Ovary (tissue), 9 donors: ENCODE measurements around the gene ZNF292. TPM values are rescaled to one million over a fixed set of nuclear protein-coding genes. Genes with fewer than 3 reads are reported as not detected.

Source experiments
- DNase-seq, 5 donors: peaks; one replicate each; pipeline ENCODE4 v3.0.0-alpha.2; 2019 to 2020
- H3K27ac ChIP-seq, 2 donors: fragments of 200-600 bp; one replicate each; pipeline versions ENCODE4 v1.5.1 to v1.8.0; 2019 to 2022
- H3K27me3 ChIP-seq: fragments of 200-600 bp; one replicate; pipeline ENCODE4 v1.8.0; 2022
- H3K36me3 ChIP-seq: fragments of 200-600 bp; sonication (generic); one replicate; pipeline ENCODE4 v1.5.1; 2019
- H3K4me1 ChIP-seq: one replicate; pipeline ENCODE4 v1.8.1; 2013; ENCODE audit warnings: mild to moderate bottlenecking, moderate library complexity; ENCODE audit not compliant: insufficient read depth
- H3K4me3 ChIP-seq: fragments of 200-600 bp; sonication (generic); one replicate; pipeline ENCODE4 v1.5.1; 2017
- H3K9me3 ChIP-seq, 2 donors: fragments of 200-600 bp in 1 of 2; sonication (generic) in 1 of 2; one replicate each; pipeline versions ENCODE4 v1.5.1 to v1.8.1; 2013 to 2019; ENCODE audit warnings: mild to moderate bottlenecking in 1 of 2, moderate library complexity in 1 of 2
- CTCF ChIP-seq, 3 donors: fragments of 450-650 bp in 2 of 3; fragments of 200-600 bp in 1 of 3; IDR thresholded peaks; one replicate each; pipeline versions ENCODE4 v1.5.1 to v1.8.0; 2016 to 2022; ENCODE audit warnings: antibody characterized with exemption in 3 of 3, mild to moderate bottlenecking in 1 of 3
- EP300 ChIP-seq: sonication (generic); formaldehyde crosslinking; IDR thresholded peaks from one replicate; pipeline ENCODE4 v1.6.1; 2017; ENCODE audit warnings: antibody characterized with exemption
- POLR2A ChIP-seq: fragments of 450-650 bp; IDR thresholded peaks from one replicate; pipeline ENCODE4 v1.6.1; 2017; ENCODE audit warnings: antibody characterized with exemption, mild to moderate bottlenecking, moderate library complexity
- WGBS, 3 donors: extraction: QIAGEN DNeasy Blood & Tissue Kit in 1 of 3; methylation state at CpG; one replicate each; pipeline versions ENCODE4 v1.1.5 to v1.1.7; 2013 to 2017; 5-methylcytosine and 5-hydroxymethylcytosine counted together
- intact Hi-C, 4 donors: fragments of 100-400 bp; cut with DNase I; formaldehyde crosslinking; loops; one replicate each; pipeline versions ENCODE4 v1.11.0 to v1.15.1; 2022 to 2023
- polyA plus RNA-seq, 2 donors: library from polyadenylated mRNA; stranded (reverse); fragments of 200-250 nt in 1 of 2; fragments of 350-450 nt in 1 of 2; fragmentation: Illumina TruSeq in 1 of 2; extraction: RNeasy Lipid Tissue Mini Kit (QIAGEN cat#74804) in 1 of 2; gene quantifications; one replicate each; pipeline ENCODE4 v1.2.3, GENCODE V29; 2013 to 2014
- total RNA-seq, 7 donors: library from RNA; depleted of rRNA in 2 of 7; stranded (reverse); fragments of >200 nt in 2 of 7; fragmentation: NEBNext Ultra II Directional in 3 of 7; extraction: Animal tissue kit (Norgen Biotek cat#: 25700) in 3 of 7; gene quantifications; one replicate each; pipeline versions ENCODE4 v1.1.0 to v1.2.4, GENCODE V29; 2016 to 2023
- donor health status: DM: no; HTN: no; CAD: no; lungs with moderate emphysema.
- donor health status: DM: no; HTN: no; CAD: no.
- donor health status: Bipolar disorder and iron deficiency.
- donor health status: DM: yes; HTN: yes; CAD: no.
- donor health status: DM: no; HTN: no; CAD: no.
- donor health status: DM: yes; HTN: yes; CAD: no.

The ZNF292 gene
- total and polyA plus RNA-seq, 9 donors: 8.5 to 158 (median 76.9) TPM

GRCh38 chr6:87161299-87161698 lies 5.9 kb downstream of the ZNF292 start:
- H3K27ac ChIP-seq: no peak overlapping the region
- H3K9me3 ChIP-seq: no peaks in the 10 kb centered on the region
- H3K4me3 ChIP-seq: no peak overlapping the region
- no peak for DNase-seq
- TF ChIP-seq CTCF (IDR thresholded peaks at IDR 0.05): no peak
- no peak for TF ChIP-seq EP300
- no peak for TF ChIP-seq POLR2A
- H3K27me3 ChIP-seq: no peaks in the 10 kb centered on the region
- peaks cover 8% of the 10 kb centered on the region for H3K4me1 ChIP-seq
- intact Hi-C loops: no loop called here
- H3K36me3 ChIP-seq: no peaks in the 10 kb centered on the region
- 85 to 91% (median 87%) methylated on average over 4 of the region's 4 CpGs for WGBS, 3 donors

- Histone ChIP-seq H3K4me3 (no peak overlapping the region), H3K36me3 (no peaks in the 10 kb centered on the region), H3K9me3 (no peaks in the 10 kb centered on the region), H3K27ac (no peak overlapping the region), H3K4me1 (peaks cover 10% of the 10 kb centered on the region), H3K27me3 (no peaks in the 10 kb centered on the region)
- 91 to 95% (median 93%) methylated on average over 4 of the region's 4 CpGs for WGBS, 3 donors
- DNase-seq: no peak
- TF ChIP-seq EP300 (no peak), CTCF (IDR thresholded peaks at IDR 0.05) (no peak), POLR2A (no peak)
- intact Hi-C loops: no loop called here
Measured at GRCh38 chr6:87164004-87164403, 8.6 kb downstream of the ZNF292 start.

GRCh38 chr6:87164506-87164905 lies 9.1 kb downstream of the ZNF292 start:
- no peak for DNase-seq
- H3K27ac ChIP-seq: no peak overlapping the region
- intact Hi-C loops: no loop called here
- no peak overlapping the region for H3K4me3 ChIP-seq
- WGBS, 3 donors: 95 to 96% (median 96%) methylated on average over 7 of the region's 7 CpGs
- H3K36me3 ChIP-seq: no peaks in the 10 kb centered on the region
- peaks cover 10% of the 10 kb centered on the region for H3K4me1 ChIP-seq
- TF ChIP-seq EP300: no peak
- TF ChIP-seq POLR2A: no peak
- TF ChIP-seq CTCF (IDR thresholded peaks at IDR 0.05): no peak
- no peaks in the 10 kb centered on the region for H3K27me3 ChIP-seq
- no peaks in the 10 kb centered on the region for H3K9me3 ChIP-seq

- no peaks in the 10 kb centered on the region for H3K9me3 ChIP-seq
- no peak overlapping the region for H3K4me3 ChIP-seq
- H3K4me1 ChIP-seq: peaks cover 9% of the 10 kb centered on the region
- no peak for TF ChIP-seq CTCF (IDR thresholded peaks at IDR 0.05)
- TF ChIP-seq EP300: no peak
- TF ChIP-seq POLR2A: no peak
- no peak for DNase-seq
- WGBS, 3 donors: 53 to 62% (median 59%) methylated on average over 2 of the region's 2 CpGs
- H3K36me3 ChIP-seq: no peaks in the 10 kb centered on the region
- no peaks in the 10 kb centered on the region for H3K27me3 ChIP-seq
- no peak overlapping the region for H3K27ac ChIP-seq
- intact Hi-C loops: no loop called here
Measured at GRCh38 chr6:87165185-87165584, 9.8 kb downstream of the ZNF292 start.
